Smooth muscle cell (in vitro differentiated cells): ENCODE results near the gene APBB1IP. TPM values are rescaled to one million over a fixed set of nuclear protein-coding genes. Genes with fewer than 3 reads are reported as not detected.

Experiments
- DNase-seq: peaks from one replicate; lab custom pipeline; 2025; ENCODE audit not compliant: unreplicated experiment; lab: John Stamatoyannopoulos, UW
- H2AFZ ChIP-seq: fragments of 200-600 bp; sonication (generic); 2 replicates; pipeline ENCODE4 v1.6.0; 2016; ENCODE audit warnings: antibody characterized with exemption, low read depth, mild to moderate bottlenecking
- H3F3A ChIP-seq: fragments of 200-600 bp; sonication (generic); 2 replicates; pipeline ENCODE4 v1.6.0; 2017; ENCODE audit warnings: antibody characterized with exemption, low read depth
- H3K27ac ChIP-seq: fragments of 200-600 bp; sonication (generic); 2 replicates; pipeline ENCODE4 v1.5.1; 2016; ENCODE audit warnings: low read depth, mild to moderate bottlenecking
- H3K27me3 ChIP-seq: fragments of 200-600 bp; sonication (generic); 2 replicates; pipeline ENCODE4 v1.6.1; 2016; ENCODE audit warnings: low read depth, mild to moderate bottlenecking
- H3K36me3 ChIP-seq: fragments of 200-600 bp; sonication (generic); 2 replicates; pipeline ENCODE4 v1.5.1; 2016; ENCODE audit warnings: low read depth
- H3K4me1 ChIP-seq: fragments of 200-600 bp; sonication (generic); 2 replicates; pipeline ENCODE4 v1.5.1; 2016; ENCODE audit warnings: low read depth
- H3K4me2 ChIP-seq: fragments of 200-600 bp; sonication (generic); 2 replicates; pipeline ENCODE4 v1.6.0; 2016; ENCODE audit warnings: mild to moderate bottlenecking
- H3K4me3 ChIP-seq: fragments of 200-600 bp; sonication (generic); 2 replicates; pipeline ENCODE4 v1.5.1; 2016; ENCODE audit warnings: mild to moderate bottlenecking
- H3K79me2 ChIP-seq: fragments of 200-600 bp; sonication (generic); 2 replicates; pipeline ENCODE4 v1.6.0; 2016; ENCODE audit warnings: low read depth, mild to moderate bottlenecking
- H3K9ac ChIP-seq: fragments of 200-600 bp; sonication (generic); 2 replicates; pipeline ENCODE4 v1.6.0; 2016; ENCODE audit warnings: low read depth
- H3K9me3 ChIP-seq: fragments of 200-600 bp; sonication (generic); replicated peaks from 2 replicates; pipeline ENCODE4 v1.5.1; 2016; ENCODE audit warnings: low read depth
- H4K20me1 ChIP-seq: fragments of 200-600 bp; sonication (generic); 2 replicates; pipeline ENCODE4 v1.6.0; 2016; ENCODE audit warnings: low read depth
- WGBS: methylation state at CpG from one replicate; pipeline ENCODE4 v1.1.7; 2016; ENCODE audit warnings: low lambda C conversion rate; 5-methylcytosine and 5-hydroxymethylcytosine counted together
- polyA plus RNA-seq: library from polyadenylated mRNA; unstranded; fragments of >200 nt; fragmentation: Nextera tagmentation; extraction: Ambion mirVana; gene quantifications from 2 replicates; pipeline ENCODE4 v1.2.1, GENCODE V29; 2016
- total RNA-seq: library from RNA; depleted of rRNA; stranded (reverse); fragments of >200 nt; gene quantifications from 2 replicates; pipeline ENCODE4 v1.2.3, GENCODE V29; 2014
- TF ChIP-seq, protein P1 (sequence below): fragments of 200-600 bp; sonication (generic); IDR thresholded peaks from 2 replicates; pipeline ENCODE4 v1.5.1; 2017; ENCODE audit warnings: borderline replicate concordance, mild to moderate bottlenecking, antibody characterized with exemption; ENCODE audit not compliant: insufficient read depth, poor library complexity, severe bottlenecking

Gene APBB1IP
- total and polyA plus RNA-seq, 2 experiments from 2014 or later = 0.36 to 0.39 TPM

DNA sequence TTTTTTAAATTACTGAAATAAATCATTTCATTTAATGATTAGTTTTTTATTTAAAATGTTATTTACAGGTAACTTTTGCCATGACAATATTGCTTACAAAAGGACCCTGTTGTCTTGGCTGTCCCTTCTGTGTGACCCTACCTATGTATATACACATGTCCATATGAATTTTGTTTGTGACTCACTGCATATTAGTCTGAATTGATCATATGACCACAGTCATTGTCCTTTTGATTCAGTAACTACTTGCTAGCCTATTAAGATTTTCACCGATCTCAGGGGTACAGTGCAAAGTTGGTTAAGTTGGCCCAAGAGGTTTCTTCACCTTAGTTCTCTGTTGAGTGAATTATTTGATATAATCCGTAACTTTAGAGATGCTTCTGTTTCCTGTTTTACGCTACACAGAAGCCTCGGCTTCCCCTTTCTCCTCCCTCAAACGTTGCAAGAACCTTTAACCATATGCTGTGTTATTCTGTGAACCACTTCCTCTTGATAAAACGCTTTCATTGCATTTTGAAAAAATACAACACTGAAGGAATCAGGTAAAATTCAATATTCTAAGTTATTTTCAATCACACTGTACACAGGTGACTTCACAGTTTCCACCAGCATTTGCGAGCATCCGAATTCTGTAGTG lies 43.9 kb downstream of the APBB1IP start:
- TF ChIP-seq, protein P1, sequence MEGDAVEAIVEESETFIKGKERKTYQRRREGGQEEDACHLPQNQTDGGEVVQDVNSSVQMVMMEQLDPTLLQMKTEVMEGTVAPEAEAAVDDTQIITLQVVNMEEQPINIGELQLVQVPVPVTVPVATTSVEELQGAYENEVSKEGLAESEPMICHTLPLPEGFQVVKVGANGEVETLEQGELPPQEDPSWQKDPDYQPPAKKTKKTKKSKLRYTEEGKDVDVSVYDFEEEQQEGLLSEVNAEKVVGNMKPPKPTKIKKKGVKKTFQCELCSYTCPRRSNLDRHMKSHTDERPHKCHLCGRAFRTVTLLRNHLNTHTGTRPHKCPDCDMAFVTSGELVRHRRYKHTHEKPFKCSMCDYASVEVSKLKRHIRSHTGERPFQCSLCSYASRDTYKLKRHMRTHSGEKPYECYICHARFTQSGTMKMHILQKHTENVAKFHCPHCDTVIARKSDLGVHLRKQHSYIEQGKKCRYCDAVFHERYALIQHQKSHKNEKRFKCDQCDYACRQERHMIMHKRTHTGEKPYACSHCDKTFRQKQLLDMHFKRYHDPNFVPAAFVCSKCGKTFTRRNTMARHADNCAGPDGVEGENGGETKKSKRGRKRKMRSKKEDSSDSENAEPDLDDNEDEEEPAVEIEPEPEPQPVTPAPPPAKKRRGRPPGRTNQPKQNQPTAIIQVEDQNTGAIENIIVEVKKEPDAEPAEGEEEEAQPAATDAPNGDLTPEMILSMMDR = no peak
- no peak for DNase-seq
- Histone ChIP-seq H3K27me3 (no peaks in the 10 kb centered on the region), H3K9ac (no peak overlapping the region), H3F3A (peaks cover 5% of the 10 kb centered on the region), H3K36me3 (no peaks in the 10 kb centered on the region), H2AFZ (no peak overlapping the region), H3K9me3 (no peaks in the 10 kb centered on the region), H3K4me2 (no peak overlapping the region), H3K4me3 (no peak overlapping the region), H3K79me2 (no peaks in the 10 kb centered on the region), H3K4me1 (peaks cover 4% of the 10 kb centered on the region), H3K27ac (no peak overlapping the region), H4K20me1 (no peaks in the 10 kb centered on the region)
- WGBS = 89% methylated on average over 8 of the region's 8 CpGs

DNA sequence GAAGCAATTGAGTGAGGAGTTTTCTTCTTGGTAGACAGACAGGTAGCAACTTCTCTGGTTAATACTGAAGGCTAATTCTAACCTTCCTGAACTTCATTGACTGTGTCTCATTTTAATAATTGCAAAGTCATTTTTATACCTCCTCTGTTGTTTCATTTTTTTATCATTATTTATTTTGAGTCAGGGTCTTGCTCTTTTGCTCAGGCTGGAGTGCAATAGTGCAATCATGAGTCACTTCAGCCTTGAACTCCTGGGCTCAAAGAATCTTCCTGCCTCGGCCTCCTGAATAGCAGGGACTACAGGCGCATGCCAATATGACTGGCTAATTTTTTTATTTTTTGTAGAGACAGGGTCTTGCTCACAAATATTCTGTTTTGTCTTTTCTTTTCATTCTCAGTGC lies 45.4 kb downstream of the APBB1IP start:
- no peaks in the 10 kb centered on the region for H3K27me3 ChIP-seq
- TF ChIP-seq, protein P1 = no peak
- no peaks in the 10 kb centered on the region for H3K9me3 ChIP-seq
- no peaks in the 10 kb centered on the region for H3K79me2 ChIP-seq
- 87% methylated on average over 2 of the region's 2 CpGs for WGBS
- H4K20me1 ChIP-seq = no peaks in the 10 kb centered on the region
- H3K4me1 ChIP-seq = peaks cover 4% of the 10 kb centered on the region
- no peak overlapping the region for H2AFZ ChIP-seq
- DNase-seq = no peak
- peaks cover 5% of the 10 kb centered on the region for H3F3A ChIP-seq
- H3K4me3 ChIP-seq = no peak overlapping the region
- no peaks in the 10 kb centered on the region for H3K36me3 ChIP-seq
- H3K4me2 ChIP-seq = no peak overlapping the region
- no peak overlapping the region for H3K9ac ChIP-seq
- H3K27ac ChIP-seq = no peak overlapping the region

DNA sequence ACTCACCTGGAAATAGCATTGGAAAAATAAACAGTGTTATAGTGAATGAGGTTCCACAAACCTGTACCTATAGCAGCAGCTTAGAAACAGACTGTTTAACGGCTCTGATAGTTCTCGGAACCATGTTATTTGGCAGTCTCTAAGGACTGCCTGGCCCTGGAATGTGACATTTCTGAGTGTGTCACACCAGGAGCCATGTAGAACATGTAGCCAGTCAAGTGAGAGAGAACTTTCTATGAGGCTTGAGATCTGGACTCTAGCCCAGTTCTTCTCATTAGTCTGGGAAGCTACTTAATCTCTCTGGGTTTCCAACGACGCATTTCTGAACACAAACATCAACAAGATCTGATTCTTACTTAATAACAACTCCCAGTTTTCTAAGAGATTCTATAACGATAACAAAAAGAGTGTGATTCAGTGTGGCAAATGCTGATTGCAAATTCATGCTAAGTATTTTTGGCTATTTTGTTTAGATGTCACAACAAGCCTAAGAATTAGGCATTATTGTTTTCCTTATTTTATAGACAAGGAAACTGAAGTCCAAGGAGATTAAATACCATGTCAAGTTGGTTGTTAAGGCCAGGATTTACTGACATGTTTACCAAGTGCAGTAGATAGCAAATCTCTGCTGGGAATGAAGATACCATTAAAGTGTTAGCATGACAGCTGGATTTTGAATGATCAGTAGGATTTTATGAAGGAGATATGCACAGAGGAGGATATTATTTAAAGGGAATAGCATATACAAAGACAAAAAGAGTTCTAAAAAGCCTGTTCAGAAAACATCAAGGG lies 47.2 kb downstream of the APBB1IP start:
- Histone ChIP-seq H3K9me3 (no peaks in the 10 kb centered on the region), H2AFZ (peak overlapping the region; percentile 76), H3K27ac (peak overlapping the region; percentile 99), H3K4me2 (peak overlapping the region; percentile 11), H3K4me1 (peaks cover 4% of the 10 kb centered on the region), H3K9ac (peak overlapping the region; percentile 41), H3K36me3 (no peaks in the 10 kb centered on the region), H4K20me1 (no peaks in the 10 kb centered on the region), H3K27me3 (no peaks in the 10 kb centered on the region), H3F3A (peaks cover 7% of the 10 kb centered on the region), H3K79me2 (no peaks in the 10 kb centered on the region), H3K4me3 (no peak overlapping the region)
- TF ChIP-seq, protein P1 = no peak
- 30% methylated on average over 5 of the region's 5 CpGs for WGBS
- DNase-seq = no peak
